HEK293 (cell line): Measurements from ENCODE around the gene FERMT3.

Source experiments
- CTCF ChIA-PET: fragments of 350-600 bp; formaldehyde crosslinking; extraction: SDS; loops from one replicate; lab custom pipeline; 2021; ENCODE audit warnings: antibody characterized with exemption; lab: Yijun Ruan, JAX
- POLR2A ChIA-PET: fragments of 300-600 bp; formaldehyde crosslinking; extraction: SDS; loops from one replicate; lab custom pipeline; 2020; ENCODE audit warnings: antibody characterized with exemption, inconsistent platforms; lab: Yijun Ruan, JAX
- H3K27ac ChIP-seq: fragments of 200-500 bp; sonication (Bioruptor generic); 2 replicates; pipeline ENCODE4 v1.5.1; 2014; ENCODE audit warnings: low read depth, low read length, control low read depth, inconsistent platforms; ENCODE audit errors: extremely low read depth
- H3K36me3 ChIP-seq, 2 experiments: fragments of 200-500 bp in 1 of 2; sonication (Bioruptor generic) in 1 of 2; 1 replicate in 1 of 2; 2 replicates in 1 of 2; pipeline ENCODE4 v1.5.1; 2014 to 2017; ENCODE audit warnings: inconsistent platforms in 2 of 2, low read length in 2 of 2; ENCODE audit not compliant: control insufficient read depth in 2 of 2, insufficient read depth in 1 of 2
- H3K4me1 ChIP-seq: fragments of 200-500 bp; sonication (Bioruptor generic); 2 replicates; pipeline ENCODE4 v1.5.1; 2014; ENCODE audit warnings: mild to moderate bottlenecking, low read length, inconsistent platforms; ENCODE audit not compliant: control insufficient read depth, insufficient read depth
- H3K4me3 ChIP-seq: 2 replicates; pipeline ENCODE4 v1.5.1; 2011; ENCODE audit warnings: low read depth, mild to moderate bottlenecking, control low read depth, low read length, moderate library complexity
- H3K9me3 ChIP-seq: fragments of 200-500 bp; sonication (Bioruptor generic); 2 replicates; pipeline ENCODE4 v1.5.1; 2014; ENCODE audit warnings: low read depth, low read length, inconsistent platforms; ENCODE audit not compliant: control insufficient read depth, insufficient read depth
- PATZ1 ChIP-seq: fragments of 450-650 bp; formaldehyde crosslinking; IDR thresholded peaks from 2 replicates; pipeline ENCODE4 v1.5.1; 2016; ENCODE audit warnings: missing biosample characterization, missing genetic modification characterization
- PRDM10 ChIP-seq: fragments of 450-650 bp; formaldehyde crosslinking; IDR thresholded peaks from 2 replicates; pipeline ENCODE4 v1.5.1; 2016; ENCODE audit warnings: missing biosample characterization, missing genetic modification characterization
- PRDM2 ChIP-seq: fragments of 450-650 bp; formaldehyde crosslinking; IDR thresholded peaks from 2 replicates; pipeline ENCODE4 v1.5.1; 2016; ENCODE audit warnings: missing biosample characterization, missing genetic modification characterization, borderline replicate concordance
- WT1 ChIP-seq: fragments of 450-650 bp; formaldehyde crosslinking; IDR thresholded peaks from 2 replicates; pipeline ENCODE4 v1.5.1; 2016; ENCODE audit warnings: missing biosample characterization, missing genetic modification characterization
- ZBTB26 ChIP-seq: fragments of 450-650 bp; formaldehyde crosslinking; optimal IDR thresholded peaks from 2 replicates; pipeline ENCODE3; 2016; ENCODE audit warnings: missing biosample characterization, mild to moderate bottlenecking, missing genetic modification characterization
- ZBTB48 ChIP-seq: fragments of 450-650 bp; formaldehyde crosslinking; IDR thresholded peaks from 2 replicates; pipeline ENCODE4 v1.5.1; 2016; ENCODE audit warnings: missing biosample characterization, missing genetic modification characterization
- ZNF248 ChIP-seq: fragments of 450-650 bp; formaldehyde crosslinking; IDR thresholded peaks from 2 replicates; pipeline ENCODE4 v1.5.1; 2017; ENCODE audit warnings: missing biosample characterization, missing genetic modification characterization
- ZNF274 ChIP-seq, 2 experiments: fragments of 200-500 bp in 1 of 2; fragments of 450-650 bp in 1 of 2; sonication (Bioruptor generic) in 1 of 2; formaldehyde crosslinking in 1 of 2; IDR thresholded peaks; 2 replicates each; pipeline versions ENCODE4 v1.5.1 to v1.6.1; 2014 to 2016; ENCODE audit warnings: borderline replicate concordance in 1 of 2, inconsistent platforms in 1 of 2, low read length in 1 of 2, missing biosample characterization in 1 of 2, missing genetic modification characterization in 1 of 2
- ZNF302 ChIP-seq: fragments of 450-650 bp; formaldehyde crosslinking; IDR thresholded peaks from 2 replicates; pipeline ENCODE4 v1.5.1; 2016; ENCODE audit warnings: missing biosample characterization, missing genetic modification characterization, low read depth
- ZNF37A ChIP-seq: fragments of 450-650 bp; IDR thresholded peaks from 2 replicates; pipeline ENCODE4 v1.5.1; 2018; ENCODE audit warnings: missing biosample characterization, missing genetic modification characterization
- ZNF48 ChIP-seq: fragments of 450-650 bp; formaldehyde crosslinking; IDR thresholded peaks from 2 replicates; pipeline ENCODE4 v1.5.1; 2016; ENCODE audit warnings: missing biosample characterization, missing genetic modification characterization
- ZNF510 ChIP-seq: fragments of 450-650 bp; formaldehyde crosslinking; IDR thresholded peaks from 2 replicates; pipeline ENCODE4 v1.5.1; 2018; ENCODE audit warnings: mild to moderate bottlenecking, missing genetic modification characterization, missing biosample characterization; ENCODE audit not compliant: insufficient replicate concordance
- ZNF514 ChIP-seq: fragments of 450-650 bp; formaldehyde crosslinking; IDR thresholded peaks from 2 replicates; pipeline ENCODE4 v1.5.1; 2016; ENCODE audit warnings: missing biosample characterization, missing genetic modification characterization
- ZNF623 ChIP-seq: fragments of 450-650 bp; formaldehyde crosslinking; IDR thresholded peaks from 2 replicates; pipeline ENCODE4 v1.5.1; 2016; ENCODE audit warnings: missing biosample characterization, missing genetic modification characterization
- ZNF629 ChIP-seq: fragments of 450-650 bp; formaldehyde crosslinking; IDR thresholded peaks from 2 replicates; pipeline ENCODE4 v1.5.1; 2017; ENCODE audit warnings: missing biosample characterization, missing genetic modification characterization
- ZNF692 ChIP-seq: fragments of 450-650 bp; formaldehyde crosslinking; IDR thresholded peaks from 2 replicates; pipeline ENCODE4 v1.5.1; 2016; ENCODE audit warnings: missing biosample characterization, missing genetic modification characterization
- ZNF747 ChIP-seq: fragments of 450-650 bp; formaldehyde crosslinking; IDR thresholded peaks from 2 replicates; pipeline ENCODE4 v1.5.1; 2016; ENCODE audit warnings: missing biosample characterization, missing genetic modification characterization
- ZNF768 ChIP-seq: fragments of 450-650 bp; formaldehyde crosslinking; IDR thresholded peaks from 2 replicates; pipeline ENCODE4 v1.5.1; 2018; ENCODE audit warnings: missing biosample characterization, mild to moderate bottlenecking, missing genetic modification characterization
- ZNF792 ChIP-seq: fragments of 450-650 bp; formaldehyde crosslinking; IDR thresholded peaks from 2 replicates; pipeline ENCODE4 v1.5.1; 2016; ENCODE audit warnings: missing biosample characterization, missing genetic modification characterization
- ZSCAN5A ChIP-seq: fragments of 450-650 bp; formaldehyde crosslinking; IDR thresholded peaks from 2 replicates; pipeline ENCODE4 v1.5.1; 2016; ENCODE audit warnings: missing biosample characterization, missing genetic modification characterization

Gene FERMT3

GRCh38 chr11:64218628-64219353 lies 12.3 kb downstream of the FERMT3 start:
- Histone ChIP-seq H3K9me3 (no peaks in the 10 kb centered on the region), H3K4me3 (no peak overlapping the region), H3K36me3 (peaks cover 0 to 17% of the 10 kb centered on the region in 2 experiments; a peak in 1 of 3 replicates), H3K27ac (no peak overlapping the region), H3K4me1 (no peaks in the 10 kb centered on the region)
- POLR2A ChIA-PET = no interaction called here
- CTCF ChIA-PET = interaction anchor here (0.7 to 5.2 kb wide), 3 partner anchors 14 to 85 kb away, joined by 3 to 37 read pairs (median 4); partner anchors contain the start of gene FERMT3
- TF ChIP-seq ZNF48 (tag by site-specific recombination) (no peak), ZBTB26 (tag by site-specific recombination) (no peak), ZNF248 (tag by site-specific recombination) (no peak), ZBTB48 (no peak), ZNF792 (tag by site-specific recombination) (no peak), ZNF629 (tag by site-specific recombination) (no peak), ZNF768 (tag by site-specific recombination) (no peak), ZNF302 (tag by site-specific recombination) (no peak), ZSCAN5A (tag by site-specific recombination) (no peak), PATZ1 (tag by site-specific recombination) (no peak), ZNF747 (no peak), PRDM10 (tag by site-specific recombination) (no peak), ZNF510 (tag by site-specific recombination) (no peak), ZNF692 (no peak), ZNF274 (IDR thresholded peaks at IDR 0.05; ENCODE audit: low read length) (no peak), ZNF274 (tag by site-specific recombination; IDR thresholded peaks at IDR 0.05; ENCODE audit: borderline replicate concordance) (no peak), ZNF514 (tag by site-specific recombination) (no peak), PRDM2 (tag by site-specific recombination) (no peak), ZNF37A (no peak), WT1 (tag by site-specific recombination) (no peak), ZNF623 (tag by site-specific recombination) (no peak)
